ENCODE measurements around the gene DYNC1H1. TPM values are rescaled to one million over a fixed set of nuclear protein-coding genes. Genes with fewer than 3 reads are reported as not detected.
"Not testable (repeated sequence)": the region's sequence is repeated elsewhere in the genome, so short reads cannot be mapped to it uniquely, and the experiment has no call there.

The DYNC1H1 gene
- total RNA-seq, 4 donors from 2014 or later: 546 to 624 (median 593) TPM

DNA sequence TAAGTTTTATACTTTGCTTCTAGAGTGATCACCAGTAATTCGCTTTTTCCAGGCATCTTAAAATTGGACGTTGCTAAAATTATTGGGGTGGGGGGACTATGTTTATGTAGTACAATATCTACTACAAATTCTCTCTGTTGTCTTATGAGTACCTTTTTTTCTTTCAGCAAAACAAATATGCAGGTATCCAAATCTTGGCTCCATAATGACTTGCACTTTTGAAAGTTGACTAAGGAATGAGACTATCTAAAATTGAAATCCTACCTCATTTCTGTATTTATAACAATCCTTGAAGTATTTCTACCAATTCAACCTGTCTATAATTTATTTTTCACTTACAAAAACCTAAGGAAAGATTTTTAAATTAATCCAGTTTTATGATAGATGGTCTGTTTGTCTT lies 2.4 kb downstream of the DYNC1H1 start:
- WGBS, 2 donors: 51 to 67% methylated on average over 2 of the region's 2 CpGs
- no peak overlapping the region for H3K4me3 ChIP-seq (ENCODE audit: low read depth, poor library complexity, severe bottlenecking)
- DNase-seq (ENCODE audit: low spot score in 2 of 2): no peak
- TF ChIP-seq POLR2A (IDR thresholded peaks at IDR 0.05) (no peak), CTCF (IDR thresholded peaks at IDR 0.05) (no peak)
- intact Hi-C loops (cut with DNase I; ENCODE audit: low total_unique reads): loop anchor here (10.0 kb wide), 2 partner anchors 128 to 348 kb away; partner anchors contain the start of gene ZNF839

DNA sequence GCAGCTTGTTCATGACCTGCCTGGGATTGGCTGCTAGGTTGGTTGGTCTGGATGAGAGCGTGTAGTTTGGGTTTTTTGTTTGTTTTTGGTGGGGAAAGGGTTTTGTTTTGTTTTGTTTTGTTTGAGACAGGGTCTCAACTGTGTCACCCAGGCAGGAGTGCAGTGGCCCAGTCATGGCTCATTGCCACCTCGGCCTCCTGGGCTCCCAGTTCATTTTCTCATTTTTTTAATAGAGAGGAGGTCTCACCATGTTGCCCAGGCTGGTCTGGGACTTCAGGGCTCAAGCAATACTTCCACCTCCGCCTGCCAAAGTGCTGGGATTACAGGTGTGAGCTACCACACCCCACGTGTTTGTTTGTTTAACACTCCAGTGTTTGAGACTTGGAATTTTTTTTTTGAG lies 3.8 kb downstream of the DYNC1H1 start:
- TF ChIP-seq POLR2A (IDR thresholded peaks at IDR 0.05) (no peak), CTCF (IDR thresholded peaks at IDR 0.05) (no peak)
- intact Hi-C loops (cut with DNase I; ENCODE audit: low total_unique reads): loop anchor here (10.0 kb wide), 2 partner anchors 127 to 347 kb away; partner anchors contain the start of gene ZNF839
- peak in 1 of 2 donors; percentile 79 for DNase-seq (ENCODE audit: low spot score in 2 of 2)
- H3K4me3 ChIP-seq (ENCODE audit: low read depth, poor library complexity, severe bottlenecking): no peak overlapping the region
- WGBS, 2 donors: 87 to 88% methylated on average over 4 of the region's 4 CpGs

DNA sequence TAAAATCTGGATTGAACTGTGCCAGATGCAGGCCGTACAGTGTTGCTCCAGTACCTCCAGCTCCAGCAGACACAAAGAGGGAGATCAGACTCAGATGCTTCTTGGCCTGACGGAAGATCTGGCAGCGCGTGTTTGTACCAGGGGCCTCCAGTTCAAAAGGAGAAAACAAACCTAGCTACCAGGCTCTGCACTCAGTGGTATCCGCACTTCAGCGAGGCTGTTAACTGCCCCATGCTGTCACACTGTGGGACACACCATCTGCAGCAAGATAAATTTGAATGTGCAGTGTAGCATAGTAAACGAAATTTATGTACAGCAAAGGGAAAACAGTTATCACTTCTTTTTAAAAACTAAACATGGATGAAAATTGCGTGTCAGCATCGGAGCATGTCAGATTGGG lies 5.1 kb downstream of the DYNC1H1 start:
- WGBS, 2 donors: 81 to 88% methylated on average over 9 of the region's 9 CpGs
- no peak for DNase-seq (ENCODE audit: low spot score in 2 of 2)
- intact Hi-C loops (cut with DNase I; ENCODE audit: low total_unique reads): loop anchor here (10.0 kb wide), 2 partner anchors 125 to 345 kb away; partner anchors contain the start of gene ZNF839
- no peak for TF ChIP-seq POLR2A (IDR thresholded peaks at IDR 0.05)
- no peak for TF ChIP-seq CTCF (IDR thresholded peaks at IDR 0.05)
- no peak overlapping the region for H3K4me3 ChIP-seq (ENCODE audit: low read depth, poor library complexity, severe bottlenecking)

GRCh38 chr14:101970830-101971400 lies 6.5 kb downstream of the DYNC1H1 start:
- intact Hi-C loops (cut with DNase I; ENCODE audit: low total_unique reads): no loop called here
- no peak overlapping the region for H3K4me3 ChIP-seq (ENCODE audit: low read depth, poor library complexity, severe bottlenecking)
- 73 to 80% methylated on average over 11 of the region's 11 CpGs for WGBS, 2 donors
- DNase-seq (ENCODE audit: low spot score in 2 of 2): peak in 1 of 2 donors; percentile 67
- no peak for TF ChIP-seq CTCF (IDR thresholded peaks at IDR 0.05)
- TF ChIP-seq POLR2A (IDR thresholded peaks at IDR 0.05): no peak

GRCh38 chr14:101971458-101971857 lies 7.1 kb downstream of the DYNC1H1 start:
- intact Hi-C loops (cut with DNase I; ENCODE audit: low total_unique reads); H3K4me3 ChIP-seq (ENCODE audit: low read depth, poor library complexity, severe bottlenecking); DNase-seq (ENCODE audit: low spot score in 2 of 2): not testable (repeated sequence)
- 78 to 81% methylated on average over 2 of the region's 2 CpGs for WGBS, 2 donors

DNA sequence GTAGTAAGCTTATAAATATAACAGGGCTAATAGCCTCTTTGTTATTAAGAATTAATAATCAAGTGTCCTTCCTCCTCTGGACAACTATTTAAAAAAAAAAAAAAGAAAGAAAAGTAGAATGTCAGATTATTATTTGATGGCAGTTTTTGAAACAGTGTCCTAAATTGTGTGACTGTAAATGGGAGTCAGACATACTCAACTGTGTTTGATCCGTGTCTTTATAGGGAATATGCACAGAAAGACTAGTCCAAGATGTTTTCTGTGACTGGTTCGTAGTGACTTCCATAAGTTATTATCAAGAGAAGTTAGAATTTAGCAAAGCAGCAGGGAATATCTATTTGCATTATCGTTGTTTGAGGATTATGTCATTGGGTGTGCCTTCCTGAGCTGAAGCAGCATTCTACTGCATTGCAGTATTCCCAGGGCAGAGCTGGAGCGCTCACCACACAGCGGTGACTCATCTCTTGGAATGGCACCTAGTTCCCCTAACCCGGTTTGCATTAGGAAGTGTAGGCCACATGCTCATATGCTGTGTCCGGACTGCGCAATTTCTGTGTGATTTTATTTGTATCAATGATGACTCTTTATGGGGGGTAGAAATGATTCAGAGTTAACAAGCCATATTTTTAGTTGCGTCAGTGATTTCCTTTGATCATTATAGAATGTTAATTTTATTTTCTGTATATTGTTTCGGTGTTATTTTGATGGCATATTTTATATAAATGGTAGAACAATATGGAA lies 7.9 kb downstream of the DYNC1H1 start:
- intact Hi-C loops (cut with DNase I; ENCODE audit: low total_unique reads): no loop called here
- peak; percentile 95 to 96 for DNase-seq (ENCODE audit: low spot score in 2 of 2)
- no peak overlapping the region for H3K4me3 ChIP-seq (ENCODE audit: low read depth, poor library complexity, severe bottlenecking)
- 11 to 17% methylated on average over 10 of the region's 10 CpGs for WGBS, 2 donors
- TF ChIP-seq POLR2A (IDR thresholded peaks at IDR 0.05) (no peak), CTCF (IDR thresholded peaks at IDR 0.05) (no peak)

Measured in lower leg skin (tissue), 4 donors.